Measurements from ENCODE around the gene KLHDC7B. TPM values are rescaled to one million over a fixed set of nuclear protein-coding genes. Genes with fewer than 3 reads are reported as not detected.
"Not testable (repeated sequence)": the region's sequence is repeated elsewhere in the genome, so short reads cannot be mapped to it uniquely, and the experiment has no call there.

The KLHDC7B gene
- total and polyA plus RNA-seq, 10 of the 15 experiments (the other 5 are each of a cell fraction or from before 2014, with no cell fraction given), result 0.05 to 2.2 (median 0.93) TPM; not detected in 2

DNA sequence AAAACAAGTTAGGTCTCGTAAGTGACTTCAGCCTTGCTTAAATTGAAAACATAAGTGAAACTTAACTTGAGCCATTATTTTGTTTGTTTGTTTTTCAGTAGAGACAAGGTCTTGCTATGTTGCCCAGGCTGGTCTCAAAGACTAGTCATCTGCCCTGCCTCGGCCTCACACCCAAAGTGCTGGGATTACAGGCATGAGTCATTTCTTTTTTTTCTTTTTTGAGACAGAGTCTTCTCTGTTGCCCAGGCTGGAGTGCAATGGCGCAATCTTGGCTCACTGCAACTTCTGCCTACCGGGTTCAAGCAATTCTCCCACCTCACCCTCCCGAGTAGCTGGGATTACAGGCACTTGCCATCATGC, 4.1 kb upstream of the KLHDC7B start:
- DNase-seq (ENCODE audit: low read depth, low spot score); BruUV-seq (replicated peaks); H4K20me1 ChIP-seq (ENCODE audit: control insufficient read depth, insufficient read depth); in situ Hi-C loops (cut with MboI); H3K36me3 ChIP-seq (ENCODE audit: control insufficient read depth in 2 of 2, insufficient read depth in 2 of 2, low read length in 1 of 2); H2AFZ ChIP-seq (ENCODE audit: control insufficient read depth, low read depth, low read length); H3K79me2 ChIP-seq (ENCODE audit: control insufficient read depth, insufficient read depth, low read length); H3K27me3 ChIP-seq (replicated peaks in 1 of 2; ENCODE audit: control insufficient read depth in 2 of 2, insufficient read depth in 2 of 2, low read length in 1 of 2); H3K9me3 ChIP-seq (replicated peaks; ENCODE audit: control insufficient read depth, insufficient read depth, low read length): not testable (repeated sequence)
- intact Hi-C loops (cut with micrococcal nuclease; ENCODE audit: unreplicated experiment), result loop anchor here (1.0 to 5.0 kb wide), 2 partner anchors 21 to 81 kb away; partner anchors contain the start of gene SYCE3
- H3K9ac ChIP-seq (ENCODE audit: control insufficient read depth, insufficient read depth, low read length), result peak overlapping the region; percentile 97
- peak; percentile 75 for FAIRE-seq
- peak; percentile 2 for TF ChIP-seq SMAD1 (IDR thresholded peaks at IDR 0.05; ENCODE audit: low read depth, partially characterized antibody)
- TF ChIP-seq POLR2AphosphoS5 (IDR thresholded peaks at IDR 0.05; ENCODE audit: low read length), result 0 out of 2 replicates have a peak, but pooled peaks have one; percentile 63
- 0 out of 2 replicates have a peak, but pooled peaks have one; percentile 16 for TF ChIP-seq HCFC1 (IDR thresholded peaks at IDR 0.05; ENCODE audit: low read length)
- TF ChIP-seq BACH1 (IDR thresholded peaks at IDR 0.05; ENCODE audit: borderline replicate concordance), result 0 out of 2 replicates have a peak, but pooled peaks have one; percentile 39
- TF ChIP-seq, protein P1, sequence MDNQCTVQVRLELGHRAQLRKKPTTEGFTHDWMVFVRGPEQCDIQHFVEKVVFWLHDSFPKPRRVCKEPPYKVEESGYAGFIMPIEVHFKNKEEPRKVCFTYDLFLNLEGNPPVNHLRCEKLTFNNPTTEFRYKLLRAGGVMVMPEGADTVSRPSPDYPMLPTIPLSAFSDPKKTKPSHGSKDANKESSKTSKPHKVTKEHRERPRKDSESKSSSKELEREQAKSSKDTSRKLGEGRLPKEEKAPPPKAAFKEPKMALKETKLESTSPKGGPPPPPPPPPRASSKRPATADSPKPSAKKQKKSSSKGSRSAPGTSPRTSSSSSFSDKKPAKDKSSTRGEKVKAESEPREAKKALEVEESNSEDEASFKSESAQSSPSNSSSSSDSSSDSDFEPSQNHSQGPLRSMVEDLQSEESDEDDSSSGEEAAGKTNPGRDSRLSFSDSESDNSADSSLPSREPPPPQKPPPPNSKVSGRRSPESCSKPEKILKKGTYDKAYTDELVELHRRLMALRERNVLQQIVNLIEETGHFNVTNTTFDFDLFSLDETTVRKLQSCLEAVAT (IDR thresholded peaks at IDR 0.05), result peak; percentile 34; the same call in 1 of the 2 replicates
- TF ChIP-seq BCL11A (IDR thresholded peaks at IDR 0.05; ENCODE audit: low read depth, low read length), result peak; percentile 26; the same call in 1 of the 2 replicates
- peak; percentile 25; the same call in 1 of the 2 replicates for TF ChIP-seq JUNB (IDR thresholded peaks at IDR 0.05)
- peak; percentile 65; the same call in 1 of the 2 replicates for TF ChIP-seq HDGF (IDR thresholded peaks at IDR 0.05)
- TF ChIP-seq EED (IDR thresholded peaks at IDR 0.05; ENCODE audit: low read depth), result peak; percentile 43; the same call in 1 of the 2 replicates
- TF ChIP-seq, protein P2, sequence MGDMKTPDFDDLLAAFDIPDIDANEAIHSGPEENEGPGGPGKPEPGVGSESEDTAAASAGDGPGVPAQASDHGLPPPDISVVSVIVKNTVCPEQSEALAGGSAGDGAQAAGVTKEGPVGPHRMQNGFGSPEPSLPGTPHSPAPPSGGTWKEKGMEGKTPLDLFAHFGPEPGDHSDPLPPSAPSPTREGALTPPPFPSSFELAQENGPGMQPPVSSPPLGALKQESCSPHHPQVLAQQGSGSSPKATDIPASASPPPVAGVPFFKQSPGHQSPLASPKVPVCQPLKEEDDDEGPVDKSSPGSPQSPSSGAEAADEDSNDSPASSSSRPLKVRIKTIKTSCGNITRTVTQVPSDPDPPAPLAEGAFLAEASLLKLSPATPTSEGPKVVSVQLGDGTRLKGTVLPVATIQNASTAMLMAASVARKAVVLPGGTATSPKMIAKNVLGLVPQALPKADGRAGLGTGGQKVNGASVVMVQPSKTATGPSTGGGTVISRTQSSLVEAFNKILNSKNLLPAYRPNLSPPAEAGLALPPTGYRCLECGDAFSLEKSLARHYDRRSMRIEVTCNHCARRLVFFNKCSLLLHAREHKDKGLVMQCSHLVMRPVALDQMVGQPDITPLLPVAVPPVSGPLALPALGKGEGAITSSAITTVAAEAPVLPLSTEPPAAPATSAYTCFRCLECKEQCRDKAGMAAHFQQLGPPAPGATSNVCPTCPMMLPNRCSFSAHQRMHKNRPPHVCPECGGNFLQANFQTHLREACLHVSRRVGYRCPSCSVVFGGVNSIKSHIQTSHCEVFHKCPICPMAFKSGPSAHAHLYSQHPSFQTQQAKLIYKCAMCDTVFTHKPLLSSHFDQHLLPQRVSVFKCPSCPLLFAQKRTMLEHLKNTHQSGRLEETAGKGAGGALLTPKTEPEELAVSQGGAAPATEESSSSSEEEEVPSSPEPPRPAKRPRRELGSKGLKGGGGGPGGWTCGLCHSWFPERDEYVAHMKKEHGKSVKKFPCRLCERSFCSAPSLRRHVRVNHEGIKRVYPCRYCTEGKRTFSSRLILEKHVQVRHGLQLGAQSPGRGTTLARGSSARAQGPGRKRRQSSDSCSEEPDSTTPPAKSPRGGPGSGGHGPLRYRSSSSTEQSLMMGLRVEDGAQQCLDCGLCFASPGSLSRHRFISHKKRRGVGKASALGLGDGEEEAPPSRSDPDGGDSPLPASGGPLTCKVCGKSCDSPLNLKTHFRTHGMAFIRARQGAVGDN (IDR thresholded peaks at IDR 0.05), result peak; percentile 41
- ChIA-PET RAD21 (ENCODE audit: unreplicated experiment) (interaction anchor here (1.2 to 6.1 kb wide), 5 partner anchors 8 to 80 kb away, joined by 3 to 106 read pairs (median 8); partner anchors contain the start of genes LMF2, NCAPH2, SCO2 and TYMP), SMC1A (ENCODE audit: uncharacterized antibody, unreplicated experiment) (interaction anchor here (3.0 to 3.7 kb wide), 2 partner anchors 10 to 14 kb away, joined by 18 to 58 read pairs; partner anchors contain the start of genes SCO2 and TYMP), CTCF (interaction anchor here (1.3 to 3.6 kb wide), 6 partner anchors 11 to 80 kb away, joined by 4 to 37 read pairs (median 13); partner anchors contain the start of genes SCO2 and SYCE3), POLR2A (interaction anchor here (1.0 to 10.0 kb wide), 6 partner anchors 9 to 291 kb away, joined by 3 to 232 read pairs (median 6); partner anchors contain the start of genes CHKB, LMF2, NCAPH2 and SCO2)
- 1% methylated on average over 5 of the region's 5 CpGs for WGBS (ENCODE audit: insufficient coverage, insufficient replicate concordance, low lambda C conversion rate, missing lambda C conversion rate)
- H3K4me2 ChIP-seq (ENCODE audit: control insufficient read depth, insufficient read depth), result peak overlapping the region; percentile 76
- H3K27ac ChIP-seq (ENCODE audit: control insufficient read depth, insufficient read depth), result peak overlapping the region; percentile 100
- peak; percentile 39 for ATAC-seq
- H3K4me1 ChIP-seq (ENCODE audit: control insufficient read depth, insufficient read depth, low read length), result peaks cover 55% of the 10 kb centered on the region
- H3K4me3 ChIP-seq, result peak overlapping the region; percentile 22; the same call in 1 of the 2 replicates

All from GM12878 (cell line).